Uterus (tissue), 4 donors: ENCODE measurements around the gene PARD3. TPM values are rescaled to one million over a fixed set of nuclear protein-coding genes. Genes with fewer than 3 reads are reported as not detected.

Experiments used
- DNase-seq, 2 donors: peaks; one replicate each; pipeline ENCODE4 v3.0.0-alpha.2; 2019 to 2020
- H3K27ac ChIP-seq, 2 donors: fragments of 200-600 bp; sonication (generic); 1 replicate in 1 of 2; 2 replicates in 1 of 2; pipeline ENCODE4 v1.5.1; 2016 to 2018
- H3K27me3 ChIP-seq, 2 donors: fragments of 200-600 bp; sonication (generic); one replicate each; pipeline ENCODE4 v1.5.1; 2018 to 2019; ENCODE audit warnings: control low read depth in 1 of 2
- H3K36me3 ChIP-seq, 2 donors: fragments of 200-600 bp; sonication (generic); one replicate each; pipeline ENCODE4 v1.5.1; 2019; ENCODE audit warnings: control low read depth in 1 of 2
- H3K4me1 ChIP-seq, 2 donors: fragments of 200-600 bp; sonication (generic); one replicate each; pipeline ENCODE4 v1.5.1; 2018 to 2019; ENCODE audit warnings: control low read depth in 1 of 2
- H3K4me3 ChIP-seq, 2 donors: fragments of 200-600 bp; sonication (generic); 1 replicate in 1 of 2; 2 replicates in 1 of 2; pipeline ENCODE4 v1.5.1; 2018 to 2019; ENCODE audit warnings: mild to moderate bottlenecking in 1 of 2
- H3K9me3 ChIP-seq, 2 donors: fragments of 200-600 bp; sonication (generic); one replicate each; pipeline ENCODE4 v1.5.1; 2019; ENCODE audit warnings: control low read depth in 1 of 2
- POLR2A ChIP-seq, 2 donors: fragments of 450-650 bp; IDR thresholded peaks; one replicate each; pipeline ENCODE4 v1.6.1; 2016; ENCODE audit warnings: antibody characterized with exemption in 2 of 2, mild to moderate bottlenecking in 1 of 2, moderate library complexity in 1 of 2
- intact Hi-C: fragments of 100-400 bp; cut with DNase I; formaldehyde crosslinking; loops from one replicate; pipeline ENCODE4 v1.15.1; 2023; ENCODE audit warnings: low total_unique reads
- total RNA-seq, 4 donors: library from RNA; depleted of rRNA in 3 of 4; stranded (reverse); fragments of >200 nt in 3 of 4; gene quantifications; one replicate each; pipeline versions ENCODE4 v1.1.0 to v1.2.4, GENCODE V29; 2014 to 2023
- TF ChIP-seq, protein P1 (sequence below), 4 experiments: fragments of 200-600 bp in 2 of 4; fragments of 450-650 bp in 2 of 4; sonication (generic) in 2 of 4; IDR thresholded peaks; one replicate each; pipeline ENCODE4 v1.5.1; 2016 to 2019; ENCODE audit warnings: antibody characterized with exemption in 4 of 4, mild to moderate bottlenecking in 2 of 4, moderate library complexity in 1 of 4
- donor health status: DM: yes; HTN: yes; CAD: no.

The PARD3 gene
- total RNA-seq, 4 donors from 2014 or later = 42.1 to 96.1 (median 51.5) TPM

DNA sequence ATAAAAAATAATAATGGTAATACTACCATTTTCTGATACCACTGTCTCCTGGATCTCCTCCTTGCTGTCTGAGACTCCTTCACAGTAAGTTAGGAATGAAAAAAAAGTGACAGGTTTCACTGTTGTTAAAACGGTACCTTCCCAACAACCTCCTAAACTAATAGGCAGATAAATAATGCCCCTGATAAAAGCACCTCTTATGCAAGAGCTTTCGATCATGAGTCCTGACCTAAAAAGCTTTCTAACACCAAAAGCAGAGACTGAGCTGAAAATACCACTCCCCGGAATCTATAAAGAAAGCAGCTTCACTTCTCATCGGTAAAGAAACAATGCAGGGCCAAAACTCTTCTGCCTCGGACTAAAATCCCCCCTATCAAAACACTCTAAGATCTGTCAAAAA lies 14.5 kb downstream of the PARD3 start:
- DNase-seq = no peak
- H3K27ac ChIP-seq = peak overlapping the region; percentile 78 to 90
- H3K27me3 ChIP-seq = no peaks in the 10 kb centered on the region
- peaks cover 0 to 4% of the 10 kb centered on the region in 2 donors for H3K4me1 ChIP-seq
- H3K36me3 ChIP-seq = no peaks in the 10 kb centered on the region
- peak overlapping the region in 1 of 2 donors; percentile 21 for H3K4me3 ChIP-seq
- TF ChIP-seq, protein P1, sequence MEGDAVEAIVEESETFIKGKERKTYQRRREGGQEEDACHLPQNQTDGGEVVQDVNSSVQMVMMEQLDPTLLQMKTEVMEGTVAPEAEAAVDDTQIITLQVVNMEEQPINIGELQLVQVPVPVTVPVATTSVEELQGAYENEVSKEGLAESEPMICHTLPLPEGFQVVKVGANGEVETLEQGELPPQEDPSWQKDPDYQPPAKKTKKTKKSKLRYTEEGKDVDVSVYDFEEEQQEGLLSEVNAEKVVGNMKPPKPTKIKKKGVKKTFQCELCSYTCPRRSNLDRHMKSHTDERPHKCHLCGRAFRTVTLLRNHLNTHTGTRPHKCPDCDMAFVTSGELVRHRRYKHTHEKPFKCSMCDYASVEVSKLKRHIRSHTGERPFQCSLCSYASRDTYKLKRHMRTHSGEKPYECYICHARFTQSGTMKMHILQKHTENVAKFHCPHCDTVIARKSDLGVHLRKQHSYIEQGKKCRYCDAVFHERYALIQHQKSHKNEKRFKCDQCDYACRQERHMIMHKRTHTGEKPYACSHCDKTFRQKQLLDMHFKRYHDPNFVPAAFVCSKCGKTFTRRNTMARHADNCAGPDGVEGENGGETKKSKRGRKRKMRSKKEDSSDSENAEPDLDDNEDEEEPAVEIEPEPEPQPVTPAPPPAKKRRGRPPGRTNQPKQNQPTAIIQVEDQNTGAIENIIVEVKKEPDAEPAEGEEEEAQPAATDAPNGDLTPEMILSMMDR (IDR thresholded peaks at IDR 0.05) = no peak
- no peak for TF ChIP-seq POLR2A (IDR thresholded peaks at IDR 0.05)
- H3K9me3 ChIP-seq = no peaks in the 10 kb centered on the region
- intact Hi-C loops = no loop called here

DNA sequence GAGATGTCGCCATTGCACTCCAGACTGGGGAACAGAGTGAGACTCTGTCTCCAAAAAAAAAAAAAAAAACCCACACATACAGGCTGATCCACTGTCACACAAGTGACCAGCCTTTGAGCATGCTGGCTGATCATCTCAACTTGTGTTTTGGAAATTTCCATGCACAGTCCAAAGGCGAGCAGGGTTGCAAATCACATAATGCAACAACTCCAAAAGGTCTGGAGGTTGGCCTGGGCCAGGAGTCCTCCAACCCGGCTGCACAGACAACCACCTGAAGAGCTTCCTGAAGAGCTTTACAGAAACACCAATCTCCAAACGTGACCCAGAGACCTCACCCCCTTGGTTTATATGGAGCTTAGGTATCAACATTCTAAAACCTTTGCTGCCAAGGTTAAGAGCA lies 16.4 kb downstream of the PARD3 start:
- Histone ChIP-seq H3K27ac (no peak overlapping the region), H3K4me1 (peaks cover 0 to 4% of the 10 kb centered on the region in 2 donors), H3K9me3 (no peaks in the 10 kb centered on the region), H3K4me3 (no peak overlapping the region), H3K27me3 (no peaks in the 10 kb centered on the region), H3K36me3 (no peaks in the 10 kb centered on the region)
- intact Hi-C loops = no loop called here
- DNase-seq = no peak
- TF ChIP-seq POLR2A (IDR thresholded peaks at IDR 0.05) = no peak
- TF ChIP-seq, protein P1 (IDR thresholded peaks at IDR 0.05) = no peak

DNA sequence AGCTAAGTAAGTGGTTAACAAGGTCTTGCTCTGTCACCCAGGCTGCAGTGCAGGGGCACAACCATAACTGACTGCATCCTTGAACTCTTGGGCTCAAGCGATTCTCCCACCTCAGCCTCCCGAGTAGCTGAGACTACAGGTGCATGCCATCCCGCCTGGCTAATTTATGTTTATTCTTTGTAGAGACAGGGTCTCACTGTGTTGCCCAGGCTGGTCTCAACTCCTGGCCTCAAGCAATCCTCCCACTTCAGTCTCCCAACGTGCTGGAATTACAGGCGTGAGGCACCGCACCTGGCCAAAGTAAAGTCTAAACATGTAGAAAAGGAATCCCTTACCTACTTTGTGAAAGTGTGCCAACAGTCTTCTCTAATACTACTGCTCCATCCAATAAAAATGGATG lies 17.9 kb downstream of the PARD3 start:
- intact Hi-C loops = no loop called here
- DNase-seq = no peak
- H3K4me1 ChIP-seq = peaks cover 4 to 7% of the 10 kb centered on the region in 2 donors
- no peaks in the 10 kb centered on the region for H3K27me3 ChIP-seq
- TF ChIP-seq POLR2A (IDR thresholded peaks at IDR 0.05) = no peak
- TF ChIP-seq, protein P1 (IDR thresholded peaks at IDR 0.05) = no peak
- no peaks in the 10 kb centered on the region for H3K36me3 ChIP-seq
- H3K4me3 ChIP-seq = no peak overlapping the region
- H3K9me3 ChIP-seq = no peaks in the 10 kb centered on the region
- H3K27ac ChIP-seq = no peak overlapping the region

DNA sequence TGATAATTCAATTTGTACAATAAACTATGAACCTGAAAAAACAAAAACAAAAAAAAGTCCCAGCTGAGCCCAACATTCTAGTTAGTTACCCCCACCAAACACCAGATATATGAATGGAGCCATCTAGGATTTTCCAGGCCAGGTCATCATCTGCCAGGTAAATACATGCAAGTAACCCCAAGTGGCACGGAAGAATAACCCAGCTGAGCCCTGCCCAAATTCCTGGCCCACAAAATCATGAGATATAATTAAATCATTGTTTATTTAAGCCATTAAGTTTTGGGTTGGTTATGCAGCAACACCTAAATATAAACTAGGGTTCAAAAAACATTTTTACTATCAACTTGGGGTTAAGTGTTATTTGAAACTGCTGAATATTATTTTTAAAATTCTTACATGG lies 19.0 kb downstream of the PARD3 start:
- no peak overlapping the region for H3K27ac ChIP-seq
- no peak for DNase-seq
- TF ChIP-seq POLR2A (IDR thresholded peaks at IDR 0.05) = no peak
- TF ChIP-seq, protein P1 (IDR thresholded peaks at IDR 0.05) = no peak
- no peaks in the 10 kb centered on the region for H3K36me3 ChIP-seq
- H3K4me3 ChIP-seq = no peak overlapping the region
- intact Hi-C loops = no loop called here
- H3K9me3 ChIP-seq = no peaks in the 10 kb centered on the region
- no peaks in the 10 kb centered on the region for H3K27me3 ChIP-seq
- H3K4me1 ChIP-seq = peaks cover 4 to 6% of the 10 kb centered on the region in 2 donors

DNA sequence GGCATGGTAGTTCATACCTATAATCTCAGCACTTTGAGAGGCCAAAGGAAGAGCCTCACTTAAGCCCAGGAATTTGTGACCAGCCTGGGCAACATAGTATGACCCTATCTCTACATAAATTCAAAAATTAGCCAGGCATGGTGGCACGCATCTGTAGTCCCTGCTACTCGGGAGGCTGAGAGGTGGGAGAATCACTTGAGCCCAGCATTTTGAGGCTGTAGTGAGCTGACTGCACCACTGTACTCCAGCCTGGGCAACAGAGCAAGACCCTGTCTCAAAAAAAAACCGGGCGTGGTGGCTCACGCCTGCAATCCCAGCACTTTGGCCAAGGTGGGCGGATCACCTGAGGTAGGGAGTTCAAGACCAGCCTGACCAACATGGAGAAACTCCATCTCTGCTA lies 19.8 kb downstream of the PARD3 start:
- Histone ChIP-seq H3K27ac (no peak overlapping the region), H3K27me3 (no peaks in the 10 kb centered on the region), H3K9me3 (no peaks in the 10 kb centered on the region), H3K4me1 (peaks cover 6% of the 10 kb centered on the region in 2 donors), H3K36me3 (no peaks in the 10 kb centered on the region), H3K4me3 (no peak overlapping the region)
- intact Hi-C loops = no loop called here
- DNase-seq = no peak
- TF ChIP-seq POLR2A (IDR thresholded peaks at IDR 0.05) = no peak
- TF ChIP-seq, protein P1 (IDR thresholded peaks at IDR 0.05) = no peak
